Osteocyte (in vitro differentiated cells): ENCODE results near the gene DAB2IP. TPM values are rescaled to one million over a fixed set of nuclear protein-coding genes. Genes with fewer than 3 reads are reported as not detected.
A peak's percentile ranks its signal among the peaks of the same experiment; 100 is the strongest.

Experiments used
- DNase-seq: peaks from one replicate; pipeline ENCODE4 v3.0.0; 2021; ENCODE audit warnings: mixed read lengths; ENCODE audit not compliant: unreplicated experiment; ENCODE audit errors: extremely low spot score
- H3K27ac Mint-ChIP-seq: one replicate; pipeline ENCODE4 v1.8.0; 2021; ENCODE audit warnings: mild to moderate bottlenecking, mixed read lengths; ENCODE audit not compliant: unreplicated experiment
- H3K27me3 Mint-ChIP-seq: one replicate; pipeline ENCODE4 v1.8.0; 2021; ENCODE audit warnings: mixed read lengths; ENCODE audit not compliant: unreplicated experiment
- H3K36me3 Mint-ChIP-seq: one replicate; pipeline ENCODE4 v1.8.0; 2021; ENCODE audit warnings: mixed read lengths; ENCODE audit not compliant: unreplicated experiment
- H3K4me1 Mint-ChIP-seq: one replicate; pipeline ENCODE4 v1.8.0; 2021; ENCODE audit warnings: mixed read lengths; ENCODE audit not compliant: unreplicated experiment
- H3K4me3 Mint-ChIP-seq: one replicate; pipeline ENCODE4 v1.8.0; 2021; ENCODE audit warnings: mild to moderate bottlenecking, moderate library complexity, mixed read lengths; ENCODE audit not compliant: unreplicated experiment
- H3K9me3 Mint-ChIP-seq: one replicate; pipeline ENCODE4 v1.8.0; 2021; ENCODE audit warnings: mixed read lengths; ENCODE audit not compliant: unreplicated experiment
- total RNA-seq: library from RNA; stranded (reverse); gene quantifications from 2 replicates; pipeline ENCODE4 v1.2.1, GENCODE V29; 2021
- TF ChIP-seq, protein P1 (sequence below): fragments of 200-600 bp; sonication (generic); IDR thresholded peaks from 2 replicates; pipeline ENCODE4 v1.5.0; 2021; ENCODE audit warnings: antibody characterized with exemption, mild to moderate bottlenecking, moderate library complexity

The DAB2IP gene
- total RNA-seq, 1 donor from 2014 or later, result 43.6 TPM

DNA sequence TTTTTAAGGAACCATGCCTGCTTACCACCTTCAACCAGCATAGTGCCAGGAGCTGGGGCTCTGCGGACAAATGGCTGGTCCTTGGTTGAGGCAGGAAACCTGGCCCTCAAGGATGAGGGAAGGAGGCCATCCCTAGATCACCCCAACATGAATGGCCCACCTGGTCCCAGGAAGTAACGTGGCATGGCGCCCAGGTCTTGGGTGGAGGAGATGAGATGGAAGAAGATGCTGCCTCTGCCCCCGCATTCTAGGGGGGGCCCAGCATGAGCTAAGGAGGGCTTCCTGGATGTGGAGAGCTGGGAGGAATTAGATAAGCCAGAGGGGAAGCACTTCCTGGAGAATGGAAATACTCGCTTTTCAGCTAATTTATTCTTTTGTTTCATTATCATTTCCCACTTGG lies 95.0 kb downstream of the DAB2IP start:
- peaks cover 2% of the 10 kb centered on the region for H3K36me3 Mint-ChIP-seq
- TF ChIP-seq, protein P1, sequence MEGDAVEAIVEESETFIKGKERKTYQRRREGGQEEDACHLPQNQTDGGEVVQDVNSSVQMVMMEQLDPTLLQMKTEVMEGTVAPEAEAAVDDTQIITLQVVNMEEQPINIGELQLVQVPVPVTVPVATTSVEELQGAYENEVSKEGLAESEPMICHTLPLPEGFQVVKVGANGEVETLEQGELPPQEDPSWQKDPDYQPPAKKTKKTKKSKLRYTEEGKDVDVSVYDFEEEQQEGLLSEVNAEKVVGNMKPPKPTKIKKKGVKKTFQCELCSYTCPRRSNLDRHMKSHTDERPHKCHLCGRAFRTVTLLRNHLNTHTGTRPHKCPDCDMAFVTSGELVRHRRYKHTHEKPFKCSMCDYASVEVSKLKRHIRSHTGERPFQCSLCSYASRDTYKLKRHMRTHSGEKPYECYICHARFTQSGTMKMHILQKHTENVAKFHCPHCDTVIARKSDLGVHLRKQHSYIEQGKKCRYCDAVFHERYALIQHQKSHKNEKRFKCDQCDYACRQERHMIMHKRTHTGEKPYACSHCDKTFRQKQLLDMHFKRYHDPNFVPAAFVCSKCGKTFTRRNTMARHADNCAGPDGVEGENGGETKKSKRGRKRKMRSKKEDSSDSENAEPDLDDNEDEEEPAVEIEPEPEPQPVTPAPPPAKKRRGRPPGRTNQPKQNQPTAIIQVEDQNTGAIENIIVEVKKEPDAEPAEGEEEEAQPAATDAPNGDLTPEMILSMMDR, result no peak
- H3K4me3 Mint-ChIP-seq, result no peak overlapping the region
- no peaks in the 10 kb centered on the region for H3K27me3 Mint-ChIP-seq
- no peaks in the 10 kb centered on the region for H3K9me3 Mint-ChIP-seq
- peak overlapping the region; percentile 68 for H3K27ac Mint-ChIP-seq
- DNase-seq, result no peak
- H3K4me1 Mint-ChIP-seq, result peaks cover 53% of the 10 kb centered on the region

DNA sequence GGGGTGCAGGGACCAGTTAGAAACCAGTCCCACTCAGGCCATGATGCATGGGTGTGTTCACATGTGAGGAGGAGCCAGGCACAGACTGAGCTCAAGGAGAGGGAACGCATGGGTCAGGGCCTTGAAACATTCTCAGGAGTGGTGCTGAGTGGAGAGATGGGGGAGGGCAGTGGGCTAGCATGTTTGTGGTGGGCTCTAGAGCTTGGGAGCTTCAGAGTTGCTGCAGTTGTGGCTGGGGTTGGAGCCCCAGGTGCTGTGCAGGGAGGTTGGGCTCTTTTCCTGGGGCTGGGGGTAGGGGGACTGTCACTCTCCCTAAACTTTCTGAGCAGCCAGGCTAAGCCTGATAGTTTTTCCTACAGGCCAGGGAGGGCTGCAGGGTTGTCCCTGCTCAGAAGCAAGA lies 95.4 kb downstream of the DAB2IP start:
- H3K4me3 Mint-ChIP-seq, result no peak overlapping the region
- peaks cover 2% of the 10 kb centered on the region for H3K36me3 Mint-ChIP-seq
- peaks cover 57% of the 10 kb centered on the region for H3K4me1 Mint-ChIP-seq
- H3K9me3 Mint-ChIP-seq, result no peaks in the 10 kb centered on the region
- DNase-seq, result no peak
- no peaks in the 10 kb centered on the region for H3K27me3 Mint-ChIP-seq
- TF ChIP-seq, protein P1, result no peak
- peak overlapping the region; percentile 68 for H3K27ac Mint-ChIP-seq

DNA sequence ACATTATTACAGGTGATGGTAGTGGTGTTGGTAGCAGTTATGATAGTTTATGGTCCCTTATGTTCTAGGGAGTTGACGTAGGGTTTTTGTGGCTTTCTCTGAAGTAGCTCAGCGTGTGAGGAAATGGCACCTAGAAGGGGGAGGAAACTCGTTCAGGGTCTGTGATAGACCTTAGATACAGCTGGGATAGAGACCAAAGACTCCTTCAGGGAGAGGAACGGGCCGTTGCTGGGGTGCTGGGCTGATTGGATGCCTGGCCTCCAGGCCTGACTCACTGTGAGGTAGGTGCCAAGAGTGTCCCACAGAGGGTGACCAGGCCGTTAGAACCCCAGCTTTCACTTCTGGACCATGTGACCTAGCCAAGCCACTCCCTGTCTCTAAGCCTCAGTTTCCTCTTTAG lies 96.6 kb downstream of the DAB2IP start:
- no peak for DNase-seq
- Mint-ChIP-seq H3K27me3 (no peaks in the 10 kb centered on the region), H3K4me1 (peaks cover 68% of the 10 kb centered on the region), H3K36me3 (peaks cover 2% of the 10 kb centered on the region), H3K27ac (peak overlapping the region; percentile 71), H3K9me3 (no peaks in the 10 kb centered on the region), H3K4me3 (no peak overlapping the region)
- TF ChIP-seq, protein P1, result no peak

DNA sequence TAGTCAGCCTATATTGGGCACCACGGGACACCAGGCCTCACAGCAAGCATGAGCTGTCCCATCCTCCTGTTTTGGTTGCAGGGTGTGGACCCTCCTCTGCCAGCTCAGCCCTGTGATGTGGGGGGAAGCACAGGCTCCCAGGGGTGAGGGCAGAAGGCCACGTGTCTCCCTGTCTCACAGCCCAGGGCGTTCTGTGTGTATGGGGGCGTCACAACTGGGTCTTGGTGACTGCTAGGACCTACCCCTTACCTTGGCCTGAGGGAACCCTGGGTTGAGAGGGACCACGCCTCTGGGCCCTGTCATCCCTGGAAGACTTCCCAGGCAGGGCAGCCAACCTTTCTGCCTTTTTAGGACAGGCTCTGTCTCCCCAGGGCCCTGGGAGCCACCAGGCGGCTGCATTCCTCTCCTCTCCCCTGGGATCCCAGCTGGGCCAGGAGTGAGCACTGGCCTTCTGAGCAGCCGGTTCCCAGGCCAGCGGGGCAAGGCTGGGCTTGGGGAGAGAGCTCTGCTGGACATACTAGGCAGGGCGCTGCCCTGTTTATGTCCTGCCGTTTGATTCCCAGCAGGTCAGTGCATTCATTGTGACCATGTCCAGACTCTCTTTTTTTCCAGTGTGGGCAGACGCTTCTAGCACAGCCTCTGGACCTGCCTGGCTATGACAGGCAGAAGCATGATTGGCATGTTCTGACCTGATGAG lies 97.4 kb downstream of the DAB2IP start:
- H3K4me3 Mint-ChIP-seq, result no peak overlapping the region
- H3K27me3 Mint-ChIP-seq, result no peaks in the 10 kb centered on the region
- H3K27ac Mint-ChIP-seq, result peak overlapping the region; percentile 71
- H3K4me1 Mint-ChIP-seq, result peaks cover 70% of the 10 kb centered on the region
- no peak for DNase-seq
- no peaks in the 10 kb centered on the region for H3K9me3 Mint-ChIP-seq
- peaks cover 2% of the 10 kb centered on the region for H3K36me3 Mint-ChIP-seq
- TF ChIP-seq, protein P1, result no peak

DNA sequence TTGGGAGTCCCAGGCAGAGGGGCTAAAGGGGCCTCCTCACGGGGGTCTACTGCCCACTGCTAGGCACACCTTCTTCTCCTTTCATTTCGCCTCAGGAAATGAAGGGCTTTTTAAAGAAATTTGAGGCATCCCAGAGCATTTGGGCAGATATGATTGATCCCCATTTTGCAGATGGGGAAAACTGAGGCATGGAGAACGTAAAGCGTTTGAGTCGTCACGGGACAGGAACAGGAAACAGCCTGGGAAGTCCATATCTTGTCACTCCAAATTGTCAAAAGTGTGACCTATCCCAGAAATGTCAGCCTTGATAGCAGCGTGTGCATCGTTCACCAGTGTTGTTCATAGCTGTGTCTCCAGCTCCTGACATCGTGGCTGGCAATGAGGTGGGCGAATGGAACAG lies 98.2 kb downstream of the DAB2IP start:
- Mint-ChIP-seq H3K27ac (peak overlapping the region; percentile 71), H3K4me3 (no peak overlapping the region), H3K27me3 (no peaks in the 10 kb centered on the region), H3K36me3 (peaks cover 2% of the 10 kb centered on the region), H3K4me1 (peaks cover 70% of the 10 kb centered on the region), H3K9me3 (no peaks in the 10 kb centered on the region)
- no peak for DNase-seq
- TF ChIP-seq, protein P1, result no peak
